GF-D8 (cell line): Measurements from ENCODE around the gene ADAMTS2.

Experiments
- DNase-seq: peaks from one replicate; lab custom pipeline; 2025; lab: John Stamatoyannopoulos, UW

ADAMTS2 gene

GRCh38 chr5:179154991-179155955 lies 190.0 kb downstream of the ADAMTS2 start:
- DNase-seq: no peak

- no peak for DNase-seq
Observed at GRCh38 chr5:179154346-179154990, 190.8 kb downstream of the ADAMTS2 start.

- DNase-seq: no peak
Observed at GRCh38 chr5:179153921-179154345, 191.3 kb downstream of the ADAMTS2 start.

GRCh38 chr5:179153341-179153901 lies 191.8 kb downstream of the ADAMTS2 start:
- no peak for DNase-seq

GRCh38 chr5:179152941-179153340 lies 192.3 kb downstream of the ADAMTS2 start:
- DNase-seq: no peak

- no peak for DNase-seq
Observed at GRCh38 chr5:179152144-179152895, 192.9 kb downstream of the ADAMTS2 start.

- no peak for DNase-seq
Observed at GRCh38 chr5:179151286-179152118, 193.8 kb downstream of the ADAMTS2 start.

GRCh38 chr5:179150011-179150410 lies 195.2 kb downstream of the ADAMTS2 start:
- no peak for DNase-seq

- no peak for DNase-seq
Observed at GRCh38 chr5:179149278-179149677, 196.0 kb downstream of the ADAMTS2 start.

- no peak for DNase-seq
Observed at GRCh38 chr5:179148703-179149170, 196.5 kb downstream of the ADAMTS2 start.

GRCh38 chr5:179147991-179148702 lies 197.1 kb downstream of the ADAMTS2 start:
- DNase-seq: no peak

GRCh38 chr5:179146277-179146676 lies 199.0 kb downstream of the ADAMTS2 start:
- no peak for DNase-seq

- DNase-seq: no peak
Observed at GRCh38 chr5:179143446-179143845, 201.8 kb downstream of the ADAMTS2 start.

GRCh38 chr5:179142434-179143198 lies 202.6 kb downstream of the ADAMTS2 start:
- DNase-seq: no peak

- DNase-seq: no peak
Observed at GRCh38 chr5:179141867-179142266, 203.4 kb downstream of the ADAMTS2 start.

- DNase-seq: no peak
Observed at GRCh38 chr5:179140293-179140692, 205.0 kb downstream of the ADAMTS2 start.

- DNase-seq: no peak
Observed at GRCh38 chr5:179139936-179140235, 205.4 kb downstream of the ADAMTS2 start.

- no peak for DNase-seq
Observed at GRCh38 chr5:179139111-179139935, 205.9 kb downstream of the ADAMTS2 start.

- DNase-seq: no peak
Observed at GRCh38 chr5:179138568-179138925, 206.7 kb downstream of the ADAMTS2 start.
